SH-SY5Y (cell line): Measurements from ENCODE around the gene POLR2C.

Experiments used
- GATA2 ChIP-seq: IDR thresholded peaks from 2 replicates; pipeline ENCODE4 v1.6.1; 2011; ENCODE audit warnings: mild to moderate bottlenecking, low read depth, low read length
- GATA3 ChIP-seq: IDR thresholded peaks from 2 replicates; pipeline ENCODE4 v1.6.1; 2011; ENCODE audit warnings: low read depth, mild to moderate bottlenecking, low read length, moderate library complexity

DNA sequence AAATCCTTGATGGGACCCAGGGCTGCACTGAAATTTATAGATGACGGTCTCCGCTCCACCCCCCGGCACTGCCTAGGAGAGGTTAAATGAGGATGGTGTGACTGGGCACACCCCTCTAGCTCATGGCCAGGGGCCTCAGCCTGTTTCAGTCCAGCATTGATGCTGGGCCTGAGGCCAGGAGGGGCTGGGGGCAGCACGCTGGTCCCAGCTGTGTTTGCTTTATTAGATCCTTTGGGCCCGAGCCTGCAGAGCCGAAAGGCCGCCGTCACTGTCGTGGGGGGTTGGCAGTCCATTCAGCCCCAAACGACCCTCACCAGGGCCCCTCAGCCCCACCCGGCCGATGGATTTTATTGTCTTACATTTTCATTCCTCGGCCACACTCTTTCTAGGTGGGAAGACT lies 34.6 kb downstream of the POLR2C start:
- TF ChIP-seq GATA2 (no peak), GATA3 (no peak)
